GM23338 (cell line): ENCODE data around the gene SLC8B1. TPM values are rescaled to one million over a fixed set of nuclear protein-coding genes. Genes with fewer than 3 reads are reported as not detected.

ENCODE experiments used
- ATAC-seq: fragments of 200-7000 bp; cut with Tn5 transposase; 3 replicates; pipeline ENCODE4 v1.9.1; 2020
- DNase-seq: peaks from one replicate; pipeline ENCODE4 v3.0.0-alpha.2; 2015; ENCODE audit warnings: low spot score
- H2AFZ ChIP-seq: fragments of 200-600 bp; sonication (generic); 2 replicates; pipeline ENCODE4 v1.8.0; 2016; ENCODE audit warnings: antibody characterized with exemption, mild to moderate bottlenecking, moderate library complexity
- H3F3A ChIP-seq: fragments of 200-600 bp; sonication (generic); replicated peaks from 2 replicates; pipeline ENCODE4 v1.8.0; 2017; ENCODE audit warnings: antibody characterized with exemption, mixed run types, low read depth
- H3K27ac ChIP-seq: fragments of 200-600 bp; sonication (generic); 2 replicates; pipeline ENCODE4 v1.6.1; 2016; ENCODE audit warnings: low read depth
- H3K27me3 ChIP-seq: fragments of 200-600 bp; sonication (generic); 2 replicates; pipeline ENCODE4 v1.8.0; 2016; ENCODE audit warnings: mild to moderate bottlenecking, mixed run types, moderate library complexity; ENCODE audit not compliant: insufficient read depth
- H3K36me3 ChIP-seq: fragments of 200-600 bp; sonication (generic); 2 replicates; pipeline ENCODE4 v1.8.0; 2016; ENCODE audit warnings: mild to moderate bottlenecking; ENCODE audit not compliant: insufficient read depth
- H3K4me1 ChIP-seq: fragments of 200-600 bp; sonication (generic); 2 replicates; pipeline ENCODE4 v1.8.0; 2016; ENCODE audit warnings: mild to moderate bottlenecking, moderate library complexity; ENCODE audit not compliant: insufficient read depth
- H3K4me2 ChIP-seq: fragments of 200-600 bp; sonication (generic); 2 replicates; pipeline ENCODE4 v1.7.1; 2017; ENCODE audit warnings: mixed run types
- H3K4me3 ChIP-seq: fragments of 200-600 bp; sonication (generic); 2 replicates; pipeline ENCODE4 v1.6.1; 2016; ENCODE audit warnings: mixed run types
- H3K79me2 ChIP-seq: fragments of 200-600 bp; sonication (generic); replicated peaks from 2 replicates; pipeline ENCODE4 v1.8.0; 2017; ENCODE audit warnings: mild to moderate bottlenecking; ENCODE audit not compliant: insufficient read depth
- H3K9me2 ChIP-seq: fragments of 200-600 bp; sonication (generic); 2 replicates; pipeline ENCODE4 v1.8.0; 2017; ENCODE audit not compliant: insufficient read depth
- H4K20me1 ChIP-seq: fragments of 200-600 bp; sonication (generic); replicated peaks from 2 replicates; pipeline ENCODE4 v1.8.0; 2017; ENCODE audit warnings: mild to moderate bottlenecking; ENCODE audit not compliant: insufficient read depth
- H3K27ac Mint-ChIP-seq: 2 replicates; pipeline ENCODE4 v1.8.0; 2020; ENCODE audit warnings: inconsistent platforms, mild to moderate bottlenecking, moderate library complexity, mixed read lengths
- H3K27me3 Mint-ChIP-seq: 3 replicates; pipeline ENCODE4 v1.8.0; 2022; ENCODE audit warnings: low read depth, mild to moderate bottlenecking, moderate library complexity, mixed read lengths, inconsistent platforms; ENCODE audit not compliant: insufficient read depth, poor library complexity
- H3K36me3 Mint-ChIP-seq: 3 replicates; pipeline ENCODE4 v1.8.0; 2021; ENCODE audit warnings: low read depth, mild to moderate bottlenecking, inconsistent platforms, moderate library complexity, mixed read lengths
- H3K4me1 Mint-ChIP-seq: 3 replicates; pipeline ENCODE4 v1.8.0; 2020; ENCODE audit warnings: mild to moderate bottlenecking, inconsistent platforms, mixed read lengths
- H3K4me3 Mint-ChIP-seq: 3 replicates; pipeline ENCODE4 v1.8.0; 2021; ENCODE audit warnings: moderate library complexity, mild to moderate bottlenecking, inconsistent platforms, mixed read lengths
- H3K9me3 Mint-ChIP-seq: 3 replicates; pipeline ENCODE4 v1.8.0; 2020; ENCODE audit warnings: moderate library complexity, mild to moderate bottlenecking, inconsistent platforms, mixed read lengths
- CREB1 ChIP-seq: fragments of 250-450 bp; sonication (Bioruptor Pico); IDR thresholded peaks from 2 replicates; pipeline ENCODE4 v1.5.0; 2020; ENCODE audit warnings: low read depth, mild to moderate bottlenecking, moderate library complexity
- ETS1 ChIP-seq: IDR thresholded peaks from 2 replicates; pipeline ENCODE4 v1.6.1; 2016; ENCODE audit warnings: antibody characterized with exemption
- EZH2 ChIP-seq: fragments of 200-600 bp; sonication (generic); IDR thresholded peaks from one replicate; pipeline ENCODE4 v1.8.0; 2017; ENCODE audit warnings: antibody characterized with exemption, mild to moderate bottlenecking, low read depth; ENCODE audit not compliant: unreplicated experiment
- EZH2phosphoT487 ChIP-seq: fragments of 200-600 bp; sonication (generic); IDR thresholded peaks from one replicate; pipeline ENCODE4 v1.8.1; 2018; ENCODE audit warnings: antibody characterized with exemption; ENCODE audit not compliant: unreplicated experiment
- JUNB ChIP-seq: IDR thresholded peaks from one replicate; pipeline ENCODE4 v1.6.1; 2016; ENCODE audit warnings: antibody characterized with exemption; ENCODE audit not compliant: unreplicated experiment
- NANOG ChIP-seq: IDR thresholded peaks from 2 replicates; pipeline ENCODE4 v1.6.1; 2016; ENCODE audit warnings: antibody characterized with exemption, borderline replicate concordance
- POLR2AphosphoS5 ChIP-seq: IDR thresholded peaks from 2 replicates; pipeline ENCODE4 v1.6.1; 2016; ENCODE audit warnings: antibody characterized with exemption, low read depth
- REST ChIP-seq: IDR thresholded peaks from one replicate; pipeline ENCODE4 v1.6.1; 2018; ENCODE audit warnings: antibody characterized with exemption; ENCODE audit not compliant: unreplicated experiment
- STAT1 ChIP-seq: IDR thresholded peaks from one replicate; pipeline ENCODE4 v1.6.1; 2016; ENCODE audit warnings: antibody characterized with exemption; ENCODE audit not compliant: unreplicated experiment
- ZNF114 ChIP-seq: fragments of 250-450 bp; sonication (Bioruptor Pico); IDR thresholded peaks from 2 replicates; pipeline ENCODE4 v1.5.0; 2020; ENCODE audit warnings: mild to moderate bottlenecking, moderate library complexity
- ZNF331 ChIP-seq: fragments of 250-450 bp; sonication (Bioruptor Pico); IDR thresholded peaks from 2 replicates; pipeline ENCODE4 v1.5.0; 2020; ENCODE audit warnings: low read depth, mild to moderate bottlenecking, moderate library complexity
- polyA plus RNA-seq: library from polyadenylated mRNA; unstranded; fragments of >200 nt; fragmentation: Nextera tagmentation; extraction: Ambion mirVana; gene quantifications from 2 replicates; pipeline ENCODE4 v1.2.1, GENCODE V29; 2016
- total RNA-seq: library from RNA; depleted of rRNA; stranded (reverse); fragments of >200 nt; shearing (Covaris generic); gene quantifications from 2 replicates; pipeline ENCODE4 v1.2.3, GENCODE V29; 2014
- TF ChIP-seq, protein P1 (sequence below): fragments of 250-450 bp; sonication (Bioruptor Pico); IDR thresholded peaks from 2 replicates; pipeline ENCODE4 v1.5.0; 2020; ENCODE audit warnings: mild to moderate bottlenecking, moderate library complexity
- TF ChIP-seq, protein P2 (sequence below), 2 experiments: fragments of 200-600 bp in 1 of 2; sonication (generic) in 1 of 2; conservative IDR thresholded peaks; 2 replicates each; pipeline versions ENCODE4 v1.5.1 to v1.6.1; 2016 to 2017; ENCODE audit warnings: antibody characterized with exemption in 2 of 2, low read depth in 2 of 2, mild to moderate bottlenecking in 2 of 2, moderate library complexity in 1 of 2

The SLC8B1 gene
- total and polyA plus RNA-seq, 2 experiments from 2014 or later: 6.0 to 8.9 TPM

DNA sequence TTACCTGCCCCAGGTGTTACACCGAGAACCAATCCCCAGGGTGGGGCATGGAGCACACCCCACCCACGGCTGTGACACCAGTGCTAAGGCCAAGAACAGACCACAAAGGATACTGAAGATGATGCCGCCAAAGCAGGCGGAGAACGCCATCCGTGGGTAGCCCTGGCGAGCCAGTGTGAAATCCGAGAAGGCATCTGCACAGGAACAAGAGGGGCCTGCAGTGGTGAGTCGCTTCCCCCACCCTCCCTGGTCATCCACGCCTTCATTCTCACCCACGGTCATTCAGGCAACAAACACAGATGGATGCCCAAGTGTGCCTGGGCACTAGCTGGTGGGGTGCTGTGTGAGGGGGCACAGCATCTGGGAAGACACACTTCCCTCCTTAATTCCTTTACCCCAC, 28.5 kb downstream of the SLC8B1 start (continued):
- TF ChIP-seq REST (no peak), ETS1 (no peak), CREB1 (CRISPR knock-in tag) (no peak), EZH2phosphoT487 (no peak), ZNF331 (CRISPR knock-in tag) (no peak), POLR2AphosphoS5 (no peak)

DNA sequence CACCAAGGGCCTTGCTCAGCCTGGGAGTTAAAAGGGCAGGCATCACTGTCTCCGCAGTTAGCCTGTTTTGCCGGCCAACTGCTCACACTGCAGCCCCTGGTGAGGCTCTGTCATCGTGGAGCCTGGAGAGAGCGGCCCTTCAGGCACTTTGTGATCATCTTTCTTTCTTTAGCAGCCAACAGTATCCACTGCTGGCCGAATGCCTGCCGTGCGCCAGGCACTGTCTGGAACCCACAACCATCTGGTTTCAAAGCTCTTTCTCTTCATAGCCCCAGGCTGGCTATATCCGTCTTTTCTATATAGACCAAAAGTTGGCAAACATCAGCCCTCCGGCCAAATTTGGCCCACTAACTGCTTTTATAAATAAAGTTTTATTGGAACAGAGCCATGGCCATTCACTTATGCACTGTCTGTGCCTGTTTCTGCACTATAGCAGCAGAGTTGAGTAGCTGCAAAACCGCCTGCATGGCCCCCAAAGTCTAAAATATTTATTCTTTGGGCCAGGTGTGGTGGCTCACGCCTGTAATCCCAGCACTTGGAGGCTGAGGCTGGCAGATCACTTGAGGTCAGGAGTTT, 29.5 kb downstream of the SLC8B1 start:
- Mint-ChIP-seq H3K36me3 (peaks cover 10% of the 10 kb centered on the region), H3K27me3 (peaks cover 9% of the 10 kb centered on the region), H3K4me3 (no peak overlapping the region), H3K9me3 (peaks cover 1% of the 10 kb centered on the region; the same call in 2 of the 3 replicates), H3K4me1 (peaks cover 20% of the 10 kb centered on the region), H3K27ac (no peak overlapping the region)
- H3K4me3 ChIP-seq: no peak overlapping the region
- DNase-seq (no peak), ATAC-seq (no peak)
- H3K27ac ChIP-seq: no peak overlapping the region
- H3K4me1 ChIP-seq: 0 out of 2 replicates have a peak, but pooled peaks cover 4% of the 10 kb centered on the region
- H3K9me2 ChIP-seq: no peaks in the 10 kb centered on the region
- H3K4me2 ChIP-seq: no peak overlapping the region
- H4K20me1 ChIP-seq: no peaks in the 10 kb centered on the region
- H3F3A ChIP-seq: 0 out of 2 replicates have a peak, but pooled peaks cover 3% of the 10 kb centered on the region
- H3K36me3 ChIP-seq: no peaks in the 10 kb centered on the region
- H3K27me3 ChIP-seq: no peaks in the 10 kb centered on the region
- H2AFZ ChIP-seq: no peak overlapping the region
- H3K79me2 ChIP-seq: no peaks in the 10 kb centered on the region
- TF ChIP-seq ZNF114 (no peak), POLR2AphosphoS5 (no peak), STAT1 (no peak), EZH2 (no peak), CREB1 (CRISPR knock-in tag) (no peak), NANOG (no peak), JUNB (no peak), ZNF331 (CRISPR knock-in tag) (no peak)
- TF ChIP-seq, protein P1, sequence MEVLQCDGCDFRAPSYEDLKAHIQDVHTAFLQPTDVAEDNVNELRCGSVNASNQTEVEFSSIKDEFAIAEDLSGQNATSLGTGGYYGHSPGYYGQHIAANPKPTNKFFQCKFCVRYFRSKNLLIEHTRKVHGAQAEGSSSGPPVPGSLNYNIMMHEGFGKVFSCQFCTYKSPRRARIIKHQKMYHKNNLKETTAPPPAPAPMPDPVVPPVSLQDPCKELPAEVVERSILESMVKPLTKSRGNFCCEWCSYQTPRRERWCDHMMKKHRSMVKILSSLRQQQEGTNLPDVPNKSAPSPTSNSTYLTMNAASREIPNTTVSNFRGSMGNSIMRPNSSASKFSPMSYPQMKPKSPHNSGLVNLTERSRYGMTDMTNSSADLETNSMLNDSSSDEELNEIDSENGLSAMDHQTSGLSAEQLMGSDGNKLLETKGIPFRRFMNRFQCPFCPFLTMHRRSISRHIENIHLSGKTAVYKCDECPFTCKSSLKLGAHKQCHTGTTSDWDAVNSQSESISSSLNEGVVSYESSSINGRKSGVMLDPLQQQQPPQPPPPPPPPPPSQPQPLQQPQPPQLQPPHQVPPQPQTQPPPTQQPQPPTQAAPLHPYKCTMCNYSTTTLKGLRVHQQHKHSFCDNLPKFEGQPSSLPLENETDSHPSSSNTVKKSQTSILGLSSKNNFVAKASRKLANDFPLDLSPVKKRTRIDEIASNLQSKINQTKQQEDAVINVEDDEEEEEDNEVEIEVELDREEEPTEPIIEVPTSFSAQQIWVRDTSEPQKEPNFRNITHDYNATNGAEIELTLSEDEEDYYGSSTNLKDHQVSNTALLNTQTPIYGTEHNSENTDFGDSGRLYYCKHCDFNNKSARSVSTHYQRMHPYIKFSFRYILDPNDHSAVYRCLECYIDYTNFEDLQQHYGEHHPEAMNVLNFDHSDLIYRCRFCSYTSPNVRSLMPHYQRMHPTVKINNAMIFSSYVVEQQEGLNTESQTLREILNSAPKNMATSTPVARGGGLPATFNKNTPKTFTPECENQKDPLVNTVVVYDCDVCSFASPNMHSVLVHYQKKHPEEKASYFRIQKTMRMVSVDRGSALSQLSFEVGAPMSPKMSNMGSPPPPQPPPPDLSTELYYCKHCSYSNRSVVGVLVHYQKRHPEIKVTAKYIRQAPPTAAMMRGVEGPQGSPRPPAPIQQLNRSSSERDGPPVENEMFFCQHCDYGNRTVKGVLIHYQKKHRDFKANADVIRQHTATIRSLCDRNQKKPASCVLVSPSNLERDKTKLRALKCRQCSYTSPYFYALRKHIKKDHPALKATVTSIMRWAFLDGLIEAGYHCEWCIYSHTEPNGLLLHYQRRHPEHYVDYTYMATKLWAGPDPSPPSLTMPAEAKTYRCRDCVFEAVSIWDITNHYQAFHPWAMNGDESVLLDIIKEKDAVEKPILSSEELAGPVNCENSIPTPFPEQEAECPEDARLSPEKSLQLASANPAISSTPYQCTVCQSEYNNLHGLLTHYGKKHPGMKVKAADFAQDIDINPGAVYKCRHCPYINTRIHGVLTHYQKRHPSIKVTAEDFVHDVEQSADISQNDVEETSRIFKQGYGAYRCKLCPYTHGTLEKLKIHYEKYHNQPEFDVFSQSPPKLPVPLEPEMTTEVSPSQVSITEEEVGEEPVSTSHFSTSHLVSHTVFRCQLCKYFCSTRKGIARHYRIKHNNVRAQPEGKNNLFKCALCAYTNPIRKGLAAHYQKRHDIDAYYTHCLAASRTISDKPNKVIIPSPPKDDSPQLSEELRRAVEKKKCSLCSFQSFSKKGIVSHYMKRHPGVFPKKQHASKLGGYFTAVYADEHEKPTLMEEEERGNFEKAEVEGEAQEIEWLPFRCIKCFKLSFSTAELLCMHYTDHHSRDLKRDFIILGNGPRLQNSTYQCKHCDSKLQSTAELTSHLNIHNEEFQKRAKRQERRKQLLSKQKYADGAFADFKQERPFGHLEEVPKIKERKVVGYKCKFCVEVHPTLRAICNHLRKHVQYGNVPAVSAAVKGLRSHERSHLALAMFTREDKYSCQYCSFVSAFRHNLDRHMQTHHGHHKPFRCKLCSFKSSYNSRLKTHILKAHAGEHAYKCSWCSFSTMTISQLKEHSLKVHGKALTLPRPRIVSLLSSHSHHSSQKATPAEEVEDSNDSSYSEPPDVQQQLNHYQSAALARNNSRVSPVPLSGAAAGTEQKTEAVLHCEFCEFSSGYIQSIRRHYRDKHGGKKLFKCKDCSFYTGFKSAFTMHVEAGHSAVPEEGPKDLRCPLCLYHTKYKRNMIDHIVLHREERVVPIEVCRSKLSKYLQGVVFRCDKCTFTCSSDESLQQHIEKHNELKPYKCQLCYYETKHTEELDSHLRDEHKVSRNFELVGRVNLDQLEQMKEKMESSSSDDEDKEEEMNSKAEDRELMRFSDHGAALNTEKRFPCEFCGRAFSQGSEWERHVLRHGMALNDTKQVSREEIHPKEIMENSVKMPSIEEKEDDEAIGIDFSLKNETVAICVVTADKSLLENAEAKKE (CRISPR knock-in tag): no peak
- TF ChIP-seq, protein P2, sequence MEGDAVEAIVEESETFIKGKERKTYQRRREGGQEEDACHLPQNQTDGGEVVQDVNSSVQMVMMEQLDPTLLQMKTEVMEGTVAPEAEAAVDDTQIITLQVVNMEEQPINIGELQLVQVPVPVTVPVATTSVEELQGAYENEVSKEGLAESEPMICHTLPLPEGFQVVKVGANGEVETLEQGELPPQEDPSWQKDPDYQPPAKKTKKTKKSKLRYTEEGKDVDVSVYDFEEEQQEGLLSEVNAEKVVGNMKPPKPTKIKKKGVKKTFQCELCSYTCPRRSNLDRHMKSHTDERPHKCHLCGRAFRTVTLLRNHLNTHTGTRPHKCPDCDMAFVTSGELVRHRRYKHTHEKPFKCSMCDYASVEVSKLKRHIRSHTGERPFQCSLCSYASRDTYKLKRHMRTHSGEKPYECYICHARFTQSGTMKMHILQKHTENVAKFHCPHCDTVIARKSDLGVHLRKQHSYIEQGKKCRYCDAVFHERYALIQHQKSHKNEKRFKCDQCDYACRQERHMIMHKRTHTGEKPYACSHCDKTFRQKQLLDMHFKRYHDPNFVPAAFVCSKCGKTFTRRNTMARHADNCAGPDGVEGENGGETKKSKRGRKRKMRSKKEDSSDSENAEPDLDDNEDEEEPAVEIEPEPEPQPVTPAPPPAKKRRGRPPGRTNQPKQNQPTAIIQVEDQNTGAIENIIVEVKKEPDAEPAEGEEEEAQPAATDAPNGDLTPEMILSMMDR (conservative IDR thresholded peaks at IDR 0.05; ENCODE audit: low read depth in 2 of 2): no peak
